SK-N-MC (cell line): ENCODE data around the gene SOX10.

Experiments
- DNase-seq: peaks from one replicate; pipeline ENCODE4 v3.0.0-alpha.2; 2011; ENCODE audit warnings: low read depth, low spot score
- H3K27ac ChIP-seq: fragments of 200-600 bp; sonication (generic); 2 replicates; pipeline ENCODE4 v1.5.1; 2016; ENCODE audit warnings: mixed run types
- H3K36me3 ChIP-seq: fragments of 200-600 bp; sonication (generic); 2 replicates; pipeline ENCODE4 v1.6.1; 2017; ENCODE audit warnings: antibody characterized with exemption, low read length, mixed read lengths; ENCODE audit not compliant: insufficient read depth
- H3K4me3 ChIP-seq: fragments of 200-600 bp; sonication (generic); 2 replicates; pipeline ENCODE4 v1.5.1; 2016
- H3K9ac ChIP-seq: fragments of 200-600 bp; sonication (generic); 2 replicates; pipeline ENCODE4 v1.8.0; 2017; ENCODE audit warnings: mixed run types, mixed read lengths; ENCODE audit not compliant: insufficient read length
- H3K9me3 ChIP-seq: fragments of 200-600 bp; sonication (generic); 2 replicates; pipeline ENCODE4 v1.6.1; 2017; ENCODE audit warnings: low read depth, mild to moderate bottlenecking, antibody characterized with exemption, low read length, moderate library complexity, mixed read lengths
- EZH2 ChIP-seq: fragments of 200-600 bp; sonication (generic); IDR thresholded peaks from one replicate; pipeline ENCODE4 v1.6.1; 2017; ENCODE audit warnings: antibody characterized with exemption
- FOXP2 ChIP-seq: optimal IDR thresholded peaks from 2 replicates; pipeline ENCODE3; 2011; ENCODE audit warnings: mild to moderate bottlenecking, moderate library complexity; ENCODE audit not compliant: insufficient read depth; ENCODE audit errors: extremely low read length, control extremely low read depth
- POLR2AphosphoS5 ChIP-seq: IDR thresholded peaks from 2 replicates; pipeline ENCODE4 v1.6.1; 2012; ENCODE audit warnings: mild to moderate bottlenecking, low read depth, low read length, borderline replicate concordance

SOX10 gene

GRCh38 chr22:38017939-38018885, 33.9 kb upstream of the SOX10 start:
- Histone ChIP-seq H3K4me3 (no peak overlapping the region), H3K9ac (no peak overlapping the region), H3K9me3 (no peaks in the 10 kb centered on the region), H3K36me3 (no peaks in the 10 kb centered on the region), H3K27ac (no peak overlapping the region)
- no peak for DNase-seq
- TF ChIP-seq POLR2AphosphoS5: no peak
- TF ChIP-seq FOXP2: no peak
- TF ChIP-seq EZH2: no peak

DNA sequence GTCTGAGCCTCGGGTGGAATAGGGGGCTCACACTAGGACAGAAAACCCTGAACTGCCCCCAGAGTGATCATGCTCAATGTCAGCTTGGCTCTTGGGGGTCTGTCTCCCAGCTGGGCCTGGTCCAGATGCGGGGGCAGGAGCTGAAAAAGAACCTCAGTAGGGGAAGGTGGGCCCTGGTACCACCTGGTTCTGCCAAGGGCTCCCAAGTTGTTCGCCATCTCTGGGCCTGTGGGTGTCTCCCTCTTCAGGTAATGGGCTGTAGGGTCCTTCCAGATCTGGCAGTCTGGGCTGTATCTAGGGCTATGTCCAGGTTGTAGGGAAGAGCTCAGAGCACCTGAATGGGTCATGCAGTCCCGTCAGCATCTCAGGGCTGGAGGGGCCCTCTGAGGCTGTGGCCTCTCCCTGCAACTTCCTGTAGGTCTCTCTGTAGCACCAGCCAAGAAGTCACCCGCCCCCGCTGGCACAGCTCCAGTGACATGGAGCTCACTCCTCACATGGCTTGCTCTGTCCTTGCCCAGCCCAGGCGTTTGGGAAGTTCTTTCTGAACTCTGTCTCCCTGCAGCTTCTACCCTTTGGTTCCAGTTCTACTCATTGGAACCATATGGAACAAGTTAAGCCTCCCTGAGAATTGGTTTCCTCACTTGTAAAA, 33.0 kb upstream of the SOX10 start:
- no peak for DNase-seq
- Histone ChIP-seq H3K4me3 (no peak overlapping the region), H3K9ac (no peak overlapping the region), H3K27ac (no peak overlapping the region), H3K9me3 (no peaks in the 10 kb centered on the region), H3K36me3 (no peaks in the 10 kb centered on the region)
- no peak for TF ChIP-seq EZH2
- no peak for TF ChIP-seq FOXP2
- TF ChIP-seq POLR2AphosphoS5: no peak

GRCh38 chr22:38016182-38017151, 32.1 kb upstream of the SOX10 start:
- no peak overlapping the region for H3K9ac ChIP-seq
- no peak overlapping the region for H3K27ac ChIP-seq
- TF ChIP-seq POLR2AphosphoS5: no peak
- no peak for TF ChIP-seq FOXP2
- TF ChIP-seq EZH2: no peak
- no peak for DNase-seq
- no peaks in the 10 kb centered on the region for H3K9me3 ChIP-seq
- H3K4me3 ChIP-seq: no peak overlapping the region
- H3K36me3 ChIP-seq: no peaks in the 10 kb centered on the region

- Histone ChIP-seq H3K9me3 (no peaks in the 10 kb centered on the region), H3K9ac (no peak overlapping the region), H3K36me3 (no peaks in the 10 kb centered on the region), H3K4me3 (no peak overlapping the region), H3K27ac (no peak overlapping the region)
- no peak for TF ChIP-seq EZH2
- TF ChIP-seq FOXP2: no peak
- TF ChIP-seq POLR2AphosphoS5: no peak
- DNase-seq: no peak
These were observed 29.7 kb upstream of the SOX10 start for GRCh38 chr22:38014083-38014482.

- DNase-seq: no peak
- H3K27ac ChIP-seq: no peak overlapping the region
- H3K4me3 ChIP-seq: no peak overlapping the region
- H3K9me3 ChIP-seq: no peaks in the 10 kb centered on the region
- H3K9ac ChIP-seq: no peak overlapping the region
- TF ChIP-seq FOXP2 (no peak), EZH2 (no peak), POLR2AphosphoS5 (no peak)
- H3K36me3 ChIP-seq: no peaks in the 10 kb centered on the region
These were observed 28.3 kb upstream of the SOX10 start for GRCh38 chr22:38012604-38013072.

GRCh38 chr22:38009000-38009806, 24.8 kb upstream of the SOX10 start:
- Histone ChIP-seq H3K9me3 (no peaks in the 10 kb centered on the region), H3K4me3 (no peak overlapping the region), H3K36me3 (no peaks in the 10 kb centered on the region), H3K9ac (no peak overlapping the region), H3K27ac (no peak overlapping the region)
- no peak for DNase-seq
- TF ChIP-seq POLR2AphosphoS5 (no peak), EZH2 (no peak), FOXP2 (no peak)

DNA sequence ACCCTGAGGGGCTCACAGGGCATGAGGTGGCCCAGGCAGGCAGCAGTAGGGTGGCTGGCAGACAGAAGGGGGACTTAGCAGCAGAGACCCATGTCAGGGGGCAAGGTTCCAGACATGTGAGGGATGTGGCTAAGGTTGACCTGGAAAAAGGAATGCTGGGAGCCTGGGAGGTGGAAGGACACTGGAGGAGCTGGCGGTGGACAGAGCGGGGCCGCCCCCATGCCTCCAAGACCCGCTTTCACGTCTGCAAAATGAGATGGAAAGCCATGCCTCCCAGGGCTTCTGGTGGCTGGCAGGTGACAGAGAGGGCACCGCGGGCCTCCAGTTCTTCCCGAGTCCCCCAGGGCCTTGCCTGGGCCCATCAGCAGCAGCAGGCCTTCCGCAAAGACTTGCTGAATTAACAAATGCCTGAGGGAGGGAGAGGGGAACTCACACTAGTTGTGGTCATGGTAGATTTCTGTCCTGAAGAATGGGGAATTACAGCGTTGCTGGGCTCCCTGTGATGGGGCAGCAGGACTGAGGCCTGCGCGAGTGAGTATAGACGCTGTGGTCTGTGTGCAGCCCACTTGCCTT, 23.1 kb upstream of the SOX10 start:
- TF ChIP-seq FOXP2 (no peak), POLR2AphosphoS5 (no peak), EZH2 (no peak)
- no peak overlapping the region for H3K4me3 ChIP-seq
- no peaks in the 10 kb centered on the region for H3K9me3 ChIP-seq
- no peaks in the 10 kb centered on the region for H3K36me3 ChIP-seq
- no peak overlapping the region for H3K9ac ChIP-seq
- H3K27ac ChIP-seq: no peak overlapping the region
- DNase-seq: no peak
